ENCODE results near the gene CNFN.

DNA sequence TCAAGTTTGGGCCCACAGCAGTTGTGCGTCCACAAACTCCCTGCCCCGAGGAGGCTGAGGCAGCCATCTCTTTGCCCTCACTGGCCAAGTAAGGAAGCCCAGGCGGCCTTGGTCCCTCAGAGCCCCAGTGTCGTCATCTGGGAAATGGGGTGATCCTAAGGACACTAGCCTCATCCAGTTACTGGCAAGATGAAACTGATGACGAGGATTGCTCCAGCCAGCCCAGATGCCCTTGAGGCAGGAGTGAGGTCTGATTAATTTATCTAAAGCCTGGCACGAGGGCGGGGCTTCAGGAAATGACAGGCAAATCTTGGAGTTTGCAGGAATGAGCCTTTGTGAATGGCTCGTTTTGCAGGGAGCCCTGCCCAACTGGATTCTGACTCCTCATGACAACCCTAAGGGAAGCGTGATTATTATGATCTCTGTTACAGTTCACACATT is 31.5 kb upstream of the CNFN start:
- TF ChIP-seq, protein P1, sequence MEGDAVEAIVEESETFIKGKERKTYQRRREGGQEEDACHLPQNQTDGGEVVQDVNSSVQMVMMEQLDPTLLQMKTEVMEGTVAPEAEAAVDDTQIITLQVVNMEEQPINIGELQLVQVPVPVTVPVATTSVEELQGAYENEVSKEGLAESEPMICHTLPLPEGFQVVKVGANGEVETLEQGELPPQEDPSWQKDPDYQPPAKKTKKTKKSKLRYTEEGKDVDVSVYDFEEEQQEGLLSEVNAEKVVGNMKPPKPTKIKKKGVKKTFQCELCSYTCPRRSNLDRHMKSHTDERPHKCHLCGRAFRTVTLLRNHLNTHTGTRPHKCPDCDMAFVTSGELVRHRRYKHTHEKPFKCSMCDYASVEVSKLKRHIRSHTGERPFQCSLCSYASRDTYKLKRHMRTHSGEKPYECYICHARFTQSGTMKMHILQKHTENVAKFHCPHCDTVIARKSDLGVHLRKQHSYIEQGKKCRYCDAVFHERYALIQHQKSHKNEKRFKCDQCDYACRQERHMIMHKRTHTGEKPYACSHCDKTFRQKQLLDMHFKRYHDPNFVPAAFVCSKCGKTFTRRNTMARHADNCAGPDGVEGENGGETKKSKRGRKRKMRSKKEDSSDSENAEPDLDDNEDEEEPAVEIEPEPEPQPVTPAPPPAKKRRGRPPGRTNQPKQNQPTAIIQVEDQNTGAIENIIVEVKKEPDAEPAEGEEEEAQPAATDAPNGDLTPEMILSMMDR (IDR thresholded peaks at IDR 0.05), result no peak
- TF ChIP-seq POLR2A (IDR thresholded peaks at IDR 0.05), result no peak
